HG03575 (cell line): ENCODE results near the gene GJD4.

Experiments used
- ATAC-seq: cut with Tn5 transposase; IDR thresholded peaks from one replicate; pipeline ENCODE4 v1.9.1; 2021; ENCODE audit not compliant: unreplicated experiment, insufficient number of reproducible peaks, low FRiP score; ENCODE audit errors: extremely low read depth

GJD4 gene

GRCh38 chr10:35577926-35578617 lies 27.1 kb upstream of the GJD4 start:
- no peak for ATAC-seq

- no peak for ATAC-seq
These were observed 26.6 kb upstream of the GJD4 start for GRCh38 chr10:35578618-35578956.

- ATAC-seq = no peak
These were observed 26.0 kb upstream of the GJD4 start for GRCh38 chr10:35579116-35579515.

DNA sequence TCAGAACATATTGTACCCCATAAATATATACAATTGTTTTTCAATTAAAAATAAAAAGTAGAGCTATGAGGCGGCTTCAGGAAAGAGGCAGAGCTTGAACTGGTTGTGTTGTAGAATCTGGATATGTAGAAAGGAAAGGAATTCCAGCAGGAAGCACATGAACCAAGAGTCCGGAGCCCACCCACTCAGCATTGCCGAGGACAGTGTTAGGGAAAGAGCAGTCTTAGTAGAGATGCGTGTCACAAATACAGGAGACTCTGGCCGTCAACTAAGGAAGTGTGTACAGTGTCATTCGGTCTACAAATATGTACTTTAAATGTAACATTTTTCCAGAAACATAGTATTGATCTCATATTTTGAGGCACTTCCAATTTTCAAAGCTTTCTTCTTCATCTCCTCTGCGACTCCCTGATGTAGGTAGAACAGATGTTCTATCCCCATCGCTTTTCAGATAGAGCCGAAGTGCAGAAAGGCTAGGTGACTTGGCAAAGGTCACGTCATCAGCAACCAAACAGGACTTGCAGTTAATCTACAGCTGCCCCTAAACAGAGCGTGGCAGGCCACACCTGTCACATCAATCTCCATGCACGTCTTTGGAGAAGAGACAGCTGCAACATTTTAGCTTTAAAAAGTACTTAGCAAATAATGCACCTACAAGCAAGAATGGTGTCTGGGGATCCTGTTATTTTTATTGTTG lies 25.3 kb upstream of the GJD4 start:
- ATAC-seq = no peak

DNA sequence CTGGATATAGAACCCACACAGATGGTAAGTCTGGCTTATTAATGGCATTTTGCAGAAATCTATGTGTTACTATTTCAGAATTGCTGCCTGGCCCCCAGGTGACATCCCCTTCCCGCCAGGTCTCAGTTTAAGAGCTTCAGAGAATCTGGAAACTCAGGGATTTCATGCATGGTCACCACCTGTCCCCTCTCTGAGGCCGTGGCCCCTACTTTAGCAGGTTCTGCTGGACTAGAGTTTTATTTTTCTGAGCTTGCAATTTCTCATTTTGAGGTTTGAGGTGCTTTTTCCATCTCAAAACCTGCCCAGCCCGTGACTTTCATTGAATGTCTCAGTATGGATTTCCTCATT lies 24.7 kb upstream of the GJD4 start:
- no peak for ATAC-seq

DNA sequence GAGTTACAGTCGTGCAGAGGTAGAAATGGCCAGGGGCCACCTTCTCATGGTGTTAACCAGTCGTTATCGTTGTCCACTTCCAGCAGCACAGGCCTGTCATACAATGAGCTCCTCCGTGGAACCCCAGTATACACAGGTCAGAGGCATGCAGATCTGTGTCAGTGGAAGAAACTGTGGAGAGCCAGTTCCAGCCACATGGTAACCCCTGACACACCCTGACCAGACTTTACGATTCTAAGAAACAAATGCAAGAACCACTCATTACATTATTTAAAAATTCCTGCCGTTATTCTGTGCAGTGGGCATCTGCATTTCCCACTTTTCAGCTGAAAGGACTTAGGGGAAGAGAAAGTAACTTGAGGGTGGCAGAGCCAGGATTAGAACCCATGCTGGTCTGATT lies 23.5 kb upstream of the GJD4 start:
- no peak for ATAC-seq

DNA sequence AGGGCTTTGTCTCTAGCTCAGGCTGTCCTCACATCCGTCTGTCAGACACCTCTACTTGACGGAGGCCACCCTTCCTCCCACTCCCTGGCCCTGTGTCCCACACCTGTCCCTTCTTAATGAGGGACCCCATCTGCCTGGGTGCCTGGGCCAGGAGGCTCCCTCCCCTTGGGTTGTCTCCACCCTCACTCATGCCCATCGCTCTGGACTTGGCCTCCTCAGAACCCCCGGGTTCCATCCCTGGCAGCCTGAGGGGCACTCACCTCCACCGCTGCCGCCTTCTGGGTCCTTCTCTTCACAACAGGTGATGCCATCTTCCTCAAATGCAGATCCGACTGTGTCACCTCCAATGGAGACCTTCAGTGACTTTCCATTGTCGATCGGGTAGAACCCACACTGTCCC lies 20.2 kb upstream of the GJD4 start:
- ATAC-seq = no peak

DNA sequence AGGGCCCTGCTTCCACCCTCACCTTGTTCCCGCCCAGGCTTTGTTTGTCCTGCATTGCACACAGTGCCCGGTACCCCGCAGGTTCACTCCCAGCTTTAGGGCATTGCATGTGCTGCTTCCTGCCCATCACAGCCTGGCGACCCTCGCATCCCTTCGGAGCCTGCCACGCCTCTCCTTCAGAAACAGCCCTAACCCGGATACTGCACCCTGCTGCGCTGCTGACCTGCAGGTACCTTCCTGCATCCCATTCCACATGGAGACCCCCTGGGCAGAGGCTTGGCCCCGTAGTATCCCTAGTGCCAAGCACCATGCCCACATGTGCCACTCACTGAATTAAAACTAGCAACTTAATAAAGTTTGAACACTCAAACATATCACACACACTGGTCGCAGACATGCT lies 19.8 kb upstream of the GJD4 start:
- ATAC-seq = no peak

DNA sequence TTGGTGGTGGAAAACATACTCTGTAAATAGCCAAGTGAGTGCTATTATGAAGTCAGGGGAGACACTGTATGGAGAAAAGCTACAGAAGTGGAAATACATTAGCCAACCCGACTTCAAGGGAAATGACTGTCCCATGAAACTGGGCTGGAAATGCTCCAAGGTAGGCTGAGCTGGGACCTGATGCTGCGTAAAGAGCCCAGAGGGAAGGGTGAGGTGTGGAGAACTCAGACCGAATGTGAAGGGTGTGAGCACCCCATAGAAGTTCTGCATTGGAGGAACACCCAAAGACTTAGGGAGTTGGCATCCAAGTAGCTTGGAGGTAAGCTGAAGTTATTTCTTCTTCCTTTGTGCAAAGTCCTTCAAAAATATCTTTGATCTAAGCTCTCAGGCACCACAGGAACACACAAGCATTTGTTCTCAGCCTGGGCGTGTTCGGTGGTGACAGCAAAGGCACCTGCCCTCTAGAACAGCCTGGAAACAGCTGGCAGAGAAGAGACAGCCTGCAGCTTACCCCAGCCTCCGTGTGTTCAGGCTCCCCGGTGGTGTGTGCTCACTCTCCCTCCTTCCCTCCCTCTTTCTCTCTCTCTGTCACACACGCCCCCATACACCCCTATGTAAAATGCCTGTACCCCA lies 19.1 kb upstream of the GJD4 start:
- no peak for ATAC-seq

DNA sequence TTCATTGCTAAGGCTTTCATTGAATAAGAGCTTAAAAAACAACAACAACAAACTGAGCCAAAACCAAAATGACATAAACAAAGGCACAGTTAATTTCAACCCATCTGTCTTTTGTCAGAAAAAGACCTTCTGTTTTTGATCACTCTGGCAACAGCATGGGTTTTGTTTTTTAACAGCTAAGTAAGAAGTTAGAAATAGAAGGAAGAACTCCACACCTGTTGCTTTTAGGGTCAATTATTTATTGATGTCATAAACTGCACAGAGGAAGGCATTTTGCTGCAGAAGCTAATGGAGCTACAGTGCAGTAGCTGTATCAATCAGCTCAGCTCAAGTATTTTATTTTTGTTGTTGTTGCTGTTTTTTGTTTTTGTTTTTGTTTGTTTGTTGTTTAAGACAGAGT lies 16.3 kb upstream of the GJD4 start:
- ATAC-seq = no peak

DNA sequence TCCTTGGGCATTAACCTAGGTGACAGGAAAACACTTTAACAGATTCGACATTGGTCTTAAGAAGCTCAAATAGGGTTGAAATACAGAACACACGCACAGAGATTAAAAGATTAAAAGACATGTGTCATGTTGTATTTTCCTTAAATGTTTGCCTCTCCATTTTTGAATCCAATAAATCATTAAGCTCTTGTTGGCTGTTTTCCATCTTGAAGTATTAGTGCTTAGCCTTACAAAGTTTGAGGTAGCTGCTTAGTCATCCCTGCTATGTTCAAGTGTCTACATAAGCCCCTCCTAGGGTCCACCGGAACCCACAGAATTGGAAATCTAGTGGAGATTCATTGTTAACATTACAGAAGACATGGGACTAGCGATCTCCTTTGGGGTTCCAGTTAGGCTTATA lies 12.7 kb upstream of the GJD4 start:
- no peak for ATAC-seq

DNA sequence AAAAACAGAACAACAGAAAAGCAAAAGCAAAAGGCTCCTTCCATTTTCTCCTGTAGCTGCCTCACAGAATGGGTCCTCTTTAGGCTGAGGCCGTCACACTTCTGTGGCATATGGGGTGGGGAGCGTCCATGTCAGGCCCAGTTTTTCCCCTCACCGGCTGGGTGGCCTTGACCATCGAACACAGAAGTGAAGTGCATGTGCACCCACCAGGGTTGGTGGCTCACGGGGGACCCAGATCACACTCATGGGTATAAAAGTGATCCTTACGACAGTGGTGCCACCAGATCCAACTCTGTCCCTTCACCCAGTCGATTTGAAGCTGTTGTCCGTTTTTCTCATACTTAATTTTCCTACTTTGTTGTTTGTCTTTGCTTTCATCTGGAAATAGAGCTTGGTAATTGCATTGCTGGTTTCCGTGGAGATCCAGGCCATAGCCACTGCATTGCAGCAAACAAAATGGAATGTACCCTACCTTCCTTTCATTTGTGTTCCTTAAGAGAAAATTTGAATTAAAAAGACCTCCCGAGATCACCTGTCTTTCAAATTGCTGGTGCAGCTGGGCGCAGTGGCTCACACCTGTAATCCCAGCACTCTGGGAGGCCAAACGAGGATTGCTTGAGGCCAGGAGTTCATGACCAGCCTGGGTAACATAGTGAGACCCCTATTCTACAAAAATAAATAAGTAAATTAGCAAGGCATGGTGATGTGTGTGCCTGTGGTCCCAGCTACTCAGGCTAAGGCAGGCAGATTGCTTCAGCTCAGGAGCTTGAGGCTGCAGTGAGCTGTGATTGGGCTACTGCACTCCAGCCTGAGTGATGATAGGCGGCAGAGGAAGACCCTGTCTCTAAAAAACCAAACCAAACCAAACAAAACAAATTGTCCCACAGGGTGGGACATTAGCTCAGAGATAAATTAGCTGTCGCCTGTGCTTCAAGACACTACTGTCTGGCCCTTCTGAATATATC lies 10.7 kb upstream of the GJD4 start:
- no peak for ATAC-seq

GRCh38 chr10:35595106-35595505 lies 10.0 kb upstream of the GJD4 start:
- no peak for ATAC-seq

- ATAC-seq = no peak
These were observed 6.8 kb upstream of the GJD4 start for GRCh38 chr10:35598379-35598778.

GRCh38 chr10:35600193-35600592 lies 4.9 kb upstream of the GJD4 start:
- no peak for ATAC-seq

- ATAC-seq = no peak
These were observed 1.3 kb downstream of the GJD4 start for GRCh38 chr10:35606430-35606829.

DNA sequence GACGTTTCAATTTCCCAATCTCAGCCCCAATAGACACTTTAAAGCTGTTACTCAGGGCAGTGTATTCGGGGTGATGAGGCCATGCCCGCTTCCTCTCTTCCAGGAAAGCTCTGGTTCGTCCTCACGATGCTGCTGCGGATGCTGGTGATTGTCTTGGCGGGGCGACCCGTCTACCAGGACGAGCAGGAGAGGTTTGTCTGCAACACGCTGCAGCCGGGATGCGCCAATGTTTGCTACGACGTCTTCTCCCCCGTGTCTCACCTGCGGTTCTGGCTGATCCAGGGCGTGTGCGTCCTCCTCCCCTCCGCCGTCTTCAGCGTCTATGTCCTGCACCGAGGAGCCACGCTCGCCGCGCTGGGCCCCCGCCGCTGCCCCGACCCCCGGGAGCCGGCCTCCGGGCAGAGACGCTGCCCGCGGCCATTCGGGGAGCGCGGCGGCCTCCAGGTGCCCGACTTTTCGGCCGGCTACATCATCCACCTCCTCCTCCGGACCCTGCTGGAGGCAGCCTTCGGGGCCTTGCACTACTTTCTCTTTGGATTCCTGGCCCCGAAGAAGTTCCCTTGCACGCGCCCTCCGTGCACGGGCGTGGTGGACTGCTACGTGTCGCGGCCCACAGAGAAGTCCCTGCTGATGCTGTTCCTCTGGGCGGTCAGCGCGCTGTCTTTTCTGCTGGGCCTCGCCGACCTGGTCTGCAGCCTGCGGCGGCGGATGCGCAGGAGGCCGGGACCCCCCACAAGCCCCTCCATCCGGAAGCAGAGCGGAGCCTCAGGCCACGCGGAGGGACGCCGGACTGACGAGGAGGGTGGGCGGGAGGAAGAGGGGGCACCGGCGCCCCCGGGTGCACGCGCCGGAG lies 2.6 kb downstream of the GJD4 start:
- ATAC-seq = no peak

- ATAC-seq = no peak
These were observed 3.2 kb downstream of the GJD4 start for GRCh38 chr10:35608328-35608672.

DNA sequence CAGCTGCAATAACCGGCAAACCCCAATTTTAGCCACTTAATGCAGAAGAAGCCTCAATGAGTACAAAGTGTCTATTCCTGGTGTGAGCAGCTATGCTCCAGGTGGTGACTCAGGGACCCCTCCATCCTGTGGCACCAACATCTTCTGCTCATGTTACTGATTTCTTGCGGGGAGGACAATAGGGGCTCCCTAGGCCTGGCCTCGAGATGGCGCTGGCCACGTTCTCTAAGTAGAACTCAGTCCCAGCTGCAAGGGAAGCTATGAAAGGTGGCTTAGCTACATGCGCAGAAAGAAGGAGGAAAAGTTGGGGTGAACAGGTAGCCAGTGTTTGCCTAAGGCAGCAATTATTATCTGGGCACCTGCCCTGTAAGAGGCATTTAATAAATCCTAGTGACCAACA lies 6.6 kb downstream of the GJD4 start:
- ATAC-seq = no peak
